GM23248 (cell line): ENCODE data around the gene CCNE1.

Experiments
- EZH2 ChIP-seq: fragments of 200-600 bp; sonication (generic); IDR thresholded peaks from 2 replicates; pipeline ENCODE4 v1.6.1; 2018; ENCODE audit warnings: antibody characterized with exemption, mild to moderate bottlenecking; ENCODE audit not compliant: insufficient read depth, poor library complexity, severe bottlenecking
- EZH2phosphoT487 ChIP-seq: fragments of 200-600 bp; sonication (generic); IDR thresholded peaks from 2 replicates; pipeline ENCODE4 v1.6.1; 2018; ENCODE audit warnings: antibody characterized with exemption, moderate library complexity, mild to moderate bottlenecking, low read depth; ENCODE audit not compliant: insufficient read depth

GRCh38 chr19:29819300-29819699 lies 7.5 kb downstream of the CCNE1 start:
- TF ChIP-seq EZH2 (no peak), EZH2phosphoT487 (no peak)
